Measurements from ENCODE around the gene PRKG2. TPM values are rescaled to one million over a fixed set of nuclear protein-coding genes. Genes with fewer than 3 reads are reported as not detected.

Gene PRKG2
- total RNA-seq, 4 donors from 2014 or later, result 8.2 to 16.0 (median 9.0) TPM; not detected in 1

- intact Hi-C loops (cut with DNase I; ENCODE audit: low total_unique reads), result no loop called here
These were observed 41.8 kb downstream of the PRKG2 start for GRCh38 chr4:81173213-81173612.

GRCh38 chr4:81166458-81167160 lies 48.4 kb downstream of the PRKG2 start:
- Histone ChIP-seq H3K36me3 (no peaks in the 10 kb centered on the region), H3K27ac (no peak overlapping the region), H3K27me3 (no peaks in the 10 kb centered on the region), H3K4me3 (no peak overlapping the region), H3K4me1 (peaks cover 0 to 8% (median 3%) of the 10 kb centered on the region in 4 donors), H3K9me3 (no peaks in the 10 kb centered on the region)
- in situ Hi-C loops (cut with MboI; ENCODE audit: low pct_ligation_motif_present in 1 of 4, low pct_unique_long_range_greater_than_20kb in 1 of 4, low sequenced_read_pairs in 3 of 4), result no loop called here
- TF ChIP-seq CTCF (IDR thresholded peaks at IDR 0.05) (no peak), POLR2A (IDR thresholded peaks at IDR 0.05) (no peak), EP300 (IDR thresholded peaks at IDR 0.05; ENCODE audit: low read depth) (no peak), POLR2AphosphoS5 (IDR thresholded peaks at IDR 0.05) (no peak)
- WGBS, 2 donors (ENCODE audit: low coverage in 1 of 2), result 10 to 32% methylated on average over 5 of the region's 5 CpGs
- DNase-seq, result no peak
- intact Hi-C loops (cut with DNase I; ENCODE audit: low total_unique reads), result no loop called here

More at GRCh38 chr4:81173213-81173612, 41.8 kb downstream of the PRKG2 start:
- Histone ChIP-seq H3K4me1 (no peaks in the 10 kb centered on the region), H3K9me3 (peaks cover 0 to 3% of the 10 kb centered on the region in 2 donors), H3K4me3 (no peak overlapping the region), H3K27me3 (no peaks in the 10 kb centered on the region), H3K27ac (no peak overlapping the region), H3K36me3 (no peaks in the 10 kb centered on the region)
- 43 to 69% methylated on average over 1 of the region's 1 CpG for WGBS, 2 donors (ENCODE audit: low coverage in 1 of 2)
- TF ChIP-seq CTCF (IDR thresholded peaks at IDR 0.05) (no peak), EP300 (IDR thresholded peaks at IDR 0.05; ENCODE audit: low read depth) (no peak), POLR2AphosphoS5 (IDR thresholded peaks at IDR 0.05) (no peak), POLR2A (IDR thresholded peaks at IDR 0.05) (no peak)
- in situ Hi-C loops (cut with MboI; ENCODE audit: low pct_ligation_motif_present in 1 of 4, low pct_unique_long_range_greater_than_20kb in 1 of 4, low sequenced_read_pairs in 3 of 4), result no loop called here
- DNase-seq, result no peak

GRCh38 chr4:81165861-81166430 lies 49.1 kb downstream of the PRKG2 start:
- TF ChIP-seq POLR2AphosphoS5 (IDR thresholded peaks at IDR 0.05) (no peak), POLR2A (IDR thresholded peaks at IDR 0.05) (no peak), CTCF (IDR thresholded peaks at IDR 0.05) (no peak), EP300 (IDR thresholded peaks at IDR 0.05; ENCODE audit: low read depth) (no peak)
- peaks cover 0 to 8% (median 3%) of the 10 kb centered on the region in 4 donors for H3K4me1 ChIP-seq
- H3K36me3 ChIP-seq, result no peaks in the 10 kb centered on the region
- no peak overlapping the region for H3K4me3 ChIP-seq
- in situ Hi-C loops (cut with MboI; ENCODE audit: low pct_ligation_motif_present in 1 of 4, low pct_unique_long_range_greater_than_20kb in 1 of 4, low sequenced_read_pairs in 3 of 4), result no loop called here
- 57 to 67% methylated on average over 1 of the region's 1 CpG for WGBS, 2 donors (ENCODE audit: low coverage in 1 of 2)
- no peak overlapping the region for H3K27ac ChIP-seq
- intact Hi-C loops (cut with DNase I; ENCODE audit: low total_unique reads), result no loop called here
- no peaks in the 10 kb centered on the region for H3K9me3 ChIP-seq
- no peak for DNase-seq
- H3K27me3 ChIP-seq, result no peaks in the 10 kb centered on the region

GRCh38 chr4:81164623-81165416 lies 50.2 kb downstream of the PRKG2 start:
- Histone ChIP-seq H3K4me1 (peaks cover 0 to 8% (median 3%) of the 10 kb centered on the region in 4 donors), H3K27me3 (no peaks in the 10 kb centered on the region), H3K4me3 (no peak overlapping the region), H3K27ac (peak overlapping the region in 3 of 4 donors; percentile 33 to 60 (median 44)), H3K9me3 (no peaks in the 10 kb centered on the region), H3K36me3 (no peaks in the 10 kb centered on the region)
- in situ Hi-C loops (cut with MboI; ENCODE audit: low pct_ligation_motif_present in 1 of 4, low pct_unique_long_range_greater_than_20kb in 1 of 4, low sequenced_read_pairs in 3 of 4) (no loop called here), intact Hi-C loops (cut with DNase I; ENCODE audit: low total_unique reads) (no loop called here)
- peak; percentile 43 for DNase-seq
- TF ChIP-seq CTCF (IDR thresholded peaks at IDR 0.05) (no peak), POLR2AphosphoS5 (IDR thresholded peaks at IDR 0.05) (peak in 2 of 3 donors; percentile 47 to 48)
- 65 to 75% methylated on average over 2 to 7 of the region's 7 CpGs for WGBS, 2 donors (ENCODE audit: low coverage in 1 of 2)

All from transverse colon (tissue), 4 donors.